GM18868 (cell line): ENCODE measurements around the gene ME3.

Experiments
- ATAC-seq: cut with Tn5 transposase; IDR thresholded peaks from one replicate; pipeline ENCODE4 v1.9.1; 2021; ENCODE audit warnings: mild to moderate bottlenecking, moderate library complexity; ENCODE audit not compliant: unreplicated experiment

ME3 gene

GRCh38 chr11:86398106-86398505 is 274.3 kb downstream of the ME3 start:
- no peak for ATAC-seq

GRCh38 chr11:86397351-86397750 is 275.1 kb downstream of the ME3 start:
- no peak for ATAC-seq

- no peak for ATAC-seq
These were observed 276.0 kb downstream of the ME3 start for GRCh38 chr11:86396396-86396795.

GRCh38 chr11:86395061-86395551 is 277.3 kb downstream of the ME3 start:
- no peak for ATAC-seq
